ENCODE measurements around the gene SLC34A1. TPM values are rescaled to one million over a fixed set of nuclear protein-coding genes. Genes with fewer than 3 reads are reported as not detected.

SLC34A1 gene
- total RNA-seq, 1 donor = not detected

DNA sequence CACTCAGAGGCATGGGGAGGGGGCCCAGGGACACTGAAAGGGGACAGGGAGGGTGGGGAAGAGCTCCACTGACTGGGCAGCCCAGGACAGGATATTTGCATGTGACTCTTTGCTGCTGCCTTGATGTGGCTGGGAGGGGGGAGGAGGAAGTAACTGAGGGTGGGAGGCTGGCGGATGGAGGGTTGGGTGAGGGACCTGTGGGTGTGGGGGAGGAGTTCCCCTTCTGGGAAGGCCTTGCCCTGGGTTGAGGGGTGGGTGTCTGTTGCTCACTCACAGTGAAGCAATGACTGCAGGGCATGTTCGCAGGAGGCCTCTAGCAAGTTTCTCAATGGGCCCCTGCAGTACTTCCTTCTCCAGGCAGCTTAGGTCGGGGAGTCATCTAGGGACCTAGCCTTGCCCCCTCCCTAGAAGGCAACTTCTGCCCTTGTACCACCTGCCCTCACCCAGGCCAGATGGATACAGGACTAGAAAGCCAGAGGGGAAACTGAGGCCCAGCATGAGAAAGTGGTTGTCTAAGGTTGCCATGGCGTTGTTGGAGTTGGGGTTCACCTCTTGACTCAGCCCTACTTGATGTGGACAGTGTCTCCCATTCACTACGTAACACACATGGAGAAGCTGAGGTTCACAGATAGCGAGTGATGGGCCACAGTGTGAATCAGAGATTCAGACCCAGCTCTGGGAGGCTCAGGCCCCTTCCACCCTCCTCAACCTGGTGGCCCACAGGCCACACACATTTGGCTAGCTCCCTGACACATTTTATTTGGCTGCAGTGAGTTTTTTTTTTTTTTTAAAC is 45.2 kb downstream of the SLC34A1 start:
- TF ChIP-seq, protein P1, sequence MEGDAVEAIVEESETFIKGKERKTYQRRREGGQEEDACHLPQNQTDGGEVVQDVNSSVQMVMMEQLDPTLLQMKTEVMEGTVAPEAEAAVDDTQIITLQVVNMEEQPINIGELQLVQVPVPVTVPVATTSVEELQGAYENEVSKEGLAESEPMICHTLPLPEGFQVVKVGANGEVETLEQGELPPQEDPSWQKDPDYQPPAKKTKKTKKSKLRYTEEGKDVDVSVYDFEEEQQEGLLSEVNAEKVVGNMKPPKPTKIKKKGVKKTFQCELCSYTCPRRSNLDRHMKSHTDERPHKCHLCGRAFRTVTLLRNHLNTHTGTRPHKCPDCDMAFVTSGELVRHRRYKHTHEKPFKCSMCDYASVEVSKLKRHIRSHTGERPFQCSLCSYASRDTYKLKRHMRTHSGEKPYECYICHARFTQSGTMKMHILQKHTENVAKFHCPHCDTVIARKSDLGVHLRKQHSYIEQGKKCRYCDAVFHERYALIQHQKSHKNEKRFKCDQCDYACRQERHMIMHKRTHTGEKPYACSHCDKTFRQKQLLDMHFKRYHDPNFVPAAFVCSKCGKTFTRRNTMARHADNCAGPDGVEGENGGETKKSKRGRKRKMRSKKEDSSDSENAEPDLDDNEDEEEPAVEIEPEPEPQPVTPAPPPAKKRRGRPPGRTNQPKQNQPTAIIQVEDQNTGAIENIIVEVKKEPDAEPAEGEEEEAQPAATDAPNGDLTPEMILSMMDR (IDR thresholded peaks at IDR 0.05; ENCODE audit: insufficient read depth, low read length) = no peak
- no peak for DNase-seq (ENCODE audit: low read depth)
- no peak overlapping the region for H3K4me3 ChIP-seq (ENCODE audit: low read depth, low read length)

DNA sequence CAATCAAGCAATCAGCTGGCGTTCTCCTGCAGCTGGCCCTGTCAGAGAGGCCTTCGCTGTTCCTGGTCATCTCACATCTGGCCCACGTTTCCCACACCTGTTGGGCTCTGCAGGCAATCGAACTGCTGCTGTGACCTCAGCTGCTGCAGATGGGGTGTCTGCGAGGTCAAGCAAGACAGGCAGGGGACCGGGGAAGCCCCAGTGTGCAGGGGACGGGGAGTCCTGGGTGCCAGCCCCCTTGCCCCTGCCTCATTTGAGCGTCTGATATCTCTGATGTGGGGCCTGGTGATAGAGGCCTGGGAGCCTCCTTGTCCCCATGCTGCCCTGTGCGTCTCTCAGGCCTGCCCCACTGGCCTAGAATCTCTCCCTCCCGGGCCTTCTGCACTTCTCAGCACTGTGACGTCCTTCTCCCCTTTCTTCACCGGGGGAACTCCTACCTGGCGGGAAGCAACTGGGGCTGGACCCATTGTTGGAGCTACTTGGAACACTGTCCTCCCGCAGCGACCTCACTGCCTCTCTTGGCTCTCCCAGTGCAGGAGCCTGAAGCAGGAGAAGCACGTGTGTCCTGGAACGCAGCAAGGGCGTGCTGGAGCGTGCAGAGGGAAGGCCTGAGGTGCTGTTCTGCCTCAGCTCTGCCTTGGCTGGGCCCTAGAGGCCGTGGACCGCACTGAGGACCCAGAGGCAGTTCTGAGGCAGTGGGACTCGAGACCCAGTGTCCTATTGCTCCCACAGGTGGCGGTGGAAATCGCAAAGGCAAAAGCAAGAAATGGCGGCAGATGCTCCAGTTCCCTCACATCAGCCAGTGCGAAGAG is 46.1 kb downstream of the SLC34A1 start:
- TF ChIP-seq, protein P1 (IDR thresholded peaks at IDR 0.05; ENCODE audit: insufficient read depth, low read length) = no peak
- no peak for DNase-seq (ENCODE audit: low read depth)
- no peak overlapping the region for H3K4me3 ChIP-seq (ENCODE audit: low read depth, low read length)

DNA sequence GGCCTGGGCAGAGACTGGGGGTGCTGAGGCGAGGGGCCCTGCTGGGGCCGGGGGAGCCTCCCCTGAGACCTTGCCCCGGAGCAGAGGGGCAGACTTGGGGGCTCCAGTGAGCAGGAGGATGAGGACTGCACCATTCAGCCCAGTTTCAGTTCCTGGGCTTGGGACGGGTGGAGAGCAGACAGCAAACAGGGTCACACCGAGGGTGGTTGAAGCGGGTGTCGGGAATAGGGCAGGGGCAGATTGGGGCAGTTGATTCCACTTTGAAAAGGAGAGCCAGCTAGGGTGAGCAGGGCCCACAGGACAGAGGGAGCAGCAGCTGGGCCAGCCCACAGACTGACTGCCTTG is 46.7 kb downstream of the SLC34A1 start:
- no peak overlapping the region for H3K4me3 ChIP-seq (ENCODE audit: low read depth, low read length)
- no peak for DNase-seq (ENCODE audit: low read depth)
- TF ChIP-seq, protein P1 (IDR thresholded peaks at IDR 0.05; ENCODE audit: insufficient read depth, low read length) = no peak

DNA sequence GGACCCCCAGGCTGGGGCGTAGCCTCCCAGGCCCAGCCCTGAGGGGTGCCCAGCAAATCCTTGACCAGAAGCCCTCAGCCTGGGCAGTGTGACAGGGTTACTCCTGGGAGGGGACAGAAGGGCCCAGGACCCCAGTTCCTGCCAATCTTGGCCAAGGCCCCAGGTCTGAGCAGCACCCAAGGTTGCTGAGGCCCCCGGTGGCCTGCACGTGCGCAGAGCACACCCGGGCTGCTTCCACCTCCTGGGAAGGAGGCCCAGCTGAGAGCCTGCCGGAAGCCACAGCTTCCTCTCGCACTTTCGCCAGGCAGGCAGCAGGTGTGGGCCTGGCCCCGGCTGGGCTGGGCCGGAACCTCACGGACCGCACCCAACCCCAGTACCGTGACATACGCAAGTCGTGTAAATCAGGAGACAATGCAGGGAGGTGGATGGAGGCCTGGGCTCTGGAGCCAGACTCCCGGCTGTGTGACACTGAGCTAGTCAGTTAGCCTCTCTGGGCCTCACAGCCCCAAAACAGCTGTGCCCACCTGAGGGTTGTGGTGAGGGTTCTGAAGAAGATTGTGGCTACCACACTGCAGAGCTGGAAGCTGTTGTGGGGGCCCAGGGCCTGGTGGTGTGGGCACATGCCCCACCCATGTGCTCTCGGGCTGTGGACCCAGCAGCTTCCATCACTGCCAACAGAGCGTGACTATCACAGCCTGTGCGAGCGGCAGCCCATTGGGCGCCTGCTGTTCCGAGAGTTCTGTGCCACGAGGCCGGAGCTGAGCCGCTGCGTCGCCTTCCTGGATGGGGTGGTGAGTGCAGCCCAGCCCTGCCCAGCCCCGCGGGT is 47.3 kb downstream of the SLC34A1 start:
- TF ChIP-seq, protein P1 (IDR thresholded peaks at IDR 0.05; ENCODE audit: insufficient read depth, low read length) = no peak
- H3K4me3 ChIP-seq (ENCODE audit: low read depth, low read length) = no peak overlapping the region
- DNase-seq (ENCODE audit: low read depth) = no peak

DNA sequence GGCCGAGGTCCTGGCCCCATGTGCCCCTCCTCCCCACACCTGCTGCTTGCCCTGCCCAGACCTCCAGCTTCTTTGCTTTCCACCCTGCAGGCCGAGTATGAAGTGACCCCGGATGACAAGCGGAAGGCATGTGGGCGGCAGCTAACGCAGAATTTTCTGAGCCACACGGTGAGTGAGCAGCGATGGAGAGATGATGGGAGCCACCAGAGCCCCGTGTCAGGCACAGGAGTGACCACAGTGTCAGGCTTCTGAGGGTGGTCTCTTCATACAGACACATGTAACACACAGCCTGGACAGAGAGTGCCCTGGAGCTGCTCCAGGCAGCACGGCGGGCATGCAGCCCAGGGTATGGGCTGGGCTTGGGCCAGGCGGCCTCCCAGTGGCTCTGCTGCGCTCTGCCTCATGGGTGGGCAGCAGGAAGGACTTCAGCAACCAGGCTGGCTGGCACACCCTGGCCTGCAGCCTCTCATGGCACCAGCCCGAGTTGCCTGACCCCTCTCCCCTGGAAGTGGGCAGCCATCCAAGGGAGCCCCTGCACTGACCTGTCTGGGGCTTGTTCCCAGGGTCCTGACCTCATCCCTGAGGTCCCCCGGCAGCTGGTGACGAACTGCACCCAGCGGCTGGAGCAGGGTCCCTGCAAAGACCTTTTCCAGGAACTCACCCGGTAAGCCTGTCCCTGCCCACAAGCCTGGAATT is 48.1 kb downstream of the SLC34A1 start:
- no peak overlapping the region for H3K4me3 ChIP-seq (ENCODE audit: low read depth, low read length)
- DNase-seq (ENCODE audit: low read depth) = no peak
- TF ChIP-seq, protein P1 (IDR thresholded peaks at IDR 0.05; ENCODE audit: insufficient read depth, low read length) = no peak
